H9 (cell line): ENCODE measurements around the gene NACA. TPM values are rescaled to one million over a fixed set of nuclear protein-coding genes. Genes with fewer than 3 reads are reported as not detected.

ENCODE experiments used
- DNase-seq: peaks from one replicate; pipeline ENCODE4 v3.0.0-alpha.2; 2017
- H2AFZ ChIP-seq: one replicate; pipeline ENCODE4 v1.6.1; 2013; ENCODE audit warnings: mild to moderate bottlenecking, low read length, control low read depth, moderate library complexity
- H2AK5ac ChIP-seq: 2 replicates; pipeline ENCODE4 v1.6.1; 2013; ENCODE audit warnings: low read length, control low read depth, mixed read lengths; ENCODE audit not compliant: insufficient read length
- H2BK120ac ChIP-seq: one replicate; pipeline ENCODE4 v1.6.1; 2013; ENCODE audit warnings: low read depth, mild to moderate bottlenecking, low read length, control low read depth, inconsistent platforms; ENCODE audit not compliant: poor library complexity, severe bottlenecking
- H2BK12ac ChIP-seq: 2 replicates; pipeline ENCODE4 v1.6.1; 2013; ENCODE audit warnings: low read length, control low read depth, mixed read lengths, low read depth; ENCODE audit not compliant: insufficient read length
- H2BK15ac ChIP-seq: 2 replicates; pipeline ENCODE4 v1.6.1; 2013; ENCODE audit warnings: low read depth, low read length, control low read depth
- H2BK20ac ChIP-seq: one replicate; pipeline ENCODE4 v1.6.1; 2013; ENCODE audit warnings: low read depth, mild to moderate bottlenecking, low read length, control low read depth, inconsistent platforms; ENCODE audit not compliant: poor library complexity, severe bottlenecking
- H2BK5ac ChIP-seq: 2 replicates; pipeline ENCODE4 v1.6.1; 2013; ENCODE audit warnings: low read length, control low read depth, mixed read lengths; ENCODE audit not compliant: insufficient read length
- H3K14ac ChIP-seq: 2 replicates; pipeline ENCODE4 v1.6.1; 2013; ENCODE audit warnings: low read length, control low read depth; ENCODE audit not compliant: insufficient read depth
- H3K18ac ChIP-seq: 2 replicates; pipeline ENCODE4 v1.6.1; 2013; ENCODE audit warnings: low read depth, mild to moderate bottlenecking, mixed read lengths, low read length, control low read depth; ENCODE audit not compliant: insufficient read length
- H3K23ac ChIP-seq: 2 replicates; pipeline ENCODE4 v1.6.1; 2013; ENCODE audit warnings: low read length, control low read depth, mixed read lengths, low read depth; ENCODE audit not compliant: insufficient read length
- H3K23me2 ChIP-seq: 2 replicates; pipeline ENCODE4 v1.6.1; 2013; ENCODE audit warnings: low read depth, mild to moderate bottlenecking, mixed read lengths, low read length, control low read depth; ENCODE audit not compliant: insufficient read length, poor library complexity, severe bottlenecking
- H3K27ac ChIP-seq: 2 replicates; pipeline ENCODE4 v1.5.1; 2013; ENCODE audit warnings: low read length, control low read depth, mixed read lengths, low read depth; ENCODE audit not compliant: insufficient read length
- H3K27me3 ChIP-seq: 2 replicates; pipeline ENCODE4 v1.6.1; 2013; ENCODE audit warnings: low read length, control low read depth, inconsistent platforms; ENCODE audit not compliant: insufficient read depth
- H3K4ac ChIP-seq: 2 replicates; pipeline ENCODE4 v1.6.1; 2013; ENCODE audit warnings: low read depth, mild to moderate bottlenecking, control low read depth, inconsistent platforms, low read length, moderate library complexity
- H3K4me1 ChIP-seq: 2 replicates; pipeline ENCODE4 v1.6.1; 2013; ENCODE audit warnings: low read length, control low read depth, inconsistent platforms; ENCODE audit not compliant: insufficient read depth
- H3K4me2 ChIP-seq: 2 replicates; pipeline ENCODE4 v1.6.1; 2013; ENCODE audit warnings: low read length, control low read depth, mixed read lengths; ENCODE audit not compliant: insufficient read length, insufficient read depth
- H3K56ac ChIP-seq: 2 replicates; pipeline ENCODE4 v1.6.1; 2013; ENCODE audit warnings: low read depth, mild to moderate bottlenecking, mixed read lengths, low read length, control low read depth; ENCODE audit not compliant: insufficient read length
- H3K79me1 ChIP-seq: 2 replicates; pipeline ENCODE4 v1.6.1; 2013; ENCODE audit warnings: low read depth, mild to moderate bottlenecking, moderate library complexity, low read length, control low read depth, inconsistent platforms; ENCODE audit not compliant: insufficient read depth, poor library complexity, severe bottlenecking
- H3K79me2 ChIP-seq: 2 replicates; pipeline ENCODE4 v1.6.1; 2013; ENCODE audit warnings: low read length, control low read depth, inconsistent platforms; ENCODE audit not compliant: insufficient read depth
- H3K9ac ChIP-seq: 2 replicates; pipeline ENCODE4 v1.6.1; 2013; ENCODE audit warnings: low read length, control low read depth, mixed read lengths; ENCODE audit not compliant: insufficient read length; ENCODE audit errors: extremely low read depth
- H3K9me3 ChIP-seq: one replicate; pipeline ENCODE4 v1.6.1; 2013; ENCODE audit warnings: low read depth, low read length, inconsistent platforms; ENCODE audit not compliant: control insufficient read depth
- H3T11ph ChIP-seq: one replicate; pipeline ENCODE4 v1.6.1; 2013; ENCODE audit warnings: mild to moderate bottlenecking, low read length, control low read depth, inconsistent platforms
- H4K20me1 ChIP-seq: one replicate; pipeline ENCODE4 v1.6.1; 2013; ENCODE audit not compliant: control insufficient read depth, insufficient read length, insufficient read depth
- H4K5ac ChIP-seq: 2 replicates; pipeline ENCODE4 v1.6.1; 2013; ENCODE audit warnings: low read depth, mild to moderate bottlenecking, mixed read lengths, low read length, control low read depth; ENCODE audit not compliant: insufficient read length
- H4K8ac ChIP-seq: replicated peaks from 2 replicates; pipeline ENCODE4 v1.6.1; 2013; ENCODE audit warnings: low read length, control low read depth, mixed read lengths, low read depth; ENCODE audit not compliant: insufficient read length
- H4K91ac ChIP-seq: 2 replicates; pipeline ENCODE4 v1.6.1; 2013; ENCODE audit warnings: low read depth, mild to moderate bottlenecking, moderate library complexity, mixed read lengths, low read length, control low read depth; ENCODE audit not compliant: insufficient read length
- H3K27ac Mint-ChIP-seq, 3 experiments: 2 replicates in 2 of 3; 3 replicates in 1 of 3; pipeline ENCODE4 v1.8.0; 2020 to 2021; ENCODE audit warnings: mixed read lengths in 3 of 3, mild to moderate bottlenecking in 1 of 3, moderate library complexity in 1 of 3
- H3K27me3 Mint-ChIP-seq: 2 replicates; pipeline ENCODE4 v1.8.0; 2021; ENCODE audit warnings: low read depth, mild to moderate bottlenecking, moderate library complexity, mixed read lengths
- H3K36me3 Mint-ChIP-seq, 3 experiments: 2 replicates in 2 of 3; 3 replicates in 1 of 3; pipeline ENCODE4 v1.8.0; 2020 to 2021; ENCODE audit warnings: low read depth in 3 of 3, mixed read lengths in 3 of 3; ENCODE audit not compliant: insufficient read depth in 1 of 3
- H3K4me1 Mint-ChIP-seq, 2 experiments: 2 replicates each; pipeline ENCODE4 v1.8.0; 2020; ENCODE audit warnings: mixed read lengths in 2 of 2
- H3K4me3 Mint-ChIP-seq, 2 experiments: 2 replicates in 1 of 2; 3 replicates in 1 of 2; pipeline ENCODE4 v1.8.0; 2020 to 2021; ENCODE audit warnings: mild to moderate bottlenecking in 2 of 2, mixed read lengths in 2 of 2, moderate library complexity in 1 of 2
- H3K9me3 Mint-ChIP-seq, 2 experiments: 2 replicates in 1 of 2; 3 replicates in 1 of 2; pipeline ENCODE4 v1.8.0; 2020; ENCODE audit warnings: mild to moderate bottlenecking in 2 of 2, mixed read lengths in 2 of 2, moderate library complexity in 1 of 2
- WGBS: extraction: QIAGEN DNeasy Blood & Tissue Kit; methylation state at CpG from one replicate; pipeline ENCODE4 v1.1.7; 2013; ENCODE audit warnings: missing lambda C conversion rate, low lambda C conversion rate, mixed read lengths; ENCODE audit not compliant: insufficient read length; ENCODE audit errors: extremely low coverage; 5-methylcytosine and 5-hydroxymethylcytosine counted together
- total RNA-seq: library from RNA; stranded (reverse); gene quantifications from 2 replicates; pipeline ENCODE4 v1.2.1, GENCODE V29; 2021
- TF ChIP-seq, protein P1 (sequence below): fragments of 200-600 bp; sonication (generic); conservative IDR thresholded peaks from 3 replicates; pipeline ENCODE4 v1.8.0; 2021; ENCODE audit warnings: antibody characterized with exemption, mild to moderate bottlenecking

The NACA gene
- total RNA-seq, 1 experiment from 2014 or later: 1,204 TPM

DNA sequence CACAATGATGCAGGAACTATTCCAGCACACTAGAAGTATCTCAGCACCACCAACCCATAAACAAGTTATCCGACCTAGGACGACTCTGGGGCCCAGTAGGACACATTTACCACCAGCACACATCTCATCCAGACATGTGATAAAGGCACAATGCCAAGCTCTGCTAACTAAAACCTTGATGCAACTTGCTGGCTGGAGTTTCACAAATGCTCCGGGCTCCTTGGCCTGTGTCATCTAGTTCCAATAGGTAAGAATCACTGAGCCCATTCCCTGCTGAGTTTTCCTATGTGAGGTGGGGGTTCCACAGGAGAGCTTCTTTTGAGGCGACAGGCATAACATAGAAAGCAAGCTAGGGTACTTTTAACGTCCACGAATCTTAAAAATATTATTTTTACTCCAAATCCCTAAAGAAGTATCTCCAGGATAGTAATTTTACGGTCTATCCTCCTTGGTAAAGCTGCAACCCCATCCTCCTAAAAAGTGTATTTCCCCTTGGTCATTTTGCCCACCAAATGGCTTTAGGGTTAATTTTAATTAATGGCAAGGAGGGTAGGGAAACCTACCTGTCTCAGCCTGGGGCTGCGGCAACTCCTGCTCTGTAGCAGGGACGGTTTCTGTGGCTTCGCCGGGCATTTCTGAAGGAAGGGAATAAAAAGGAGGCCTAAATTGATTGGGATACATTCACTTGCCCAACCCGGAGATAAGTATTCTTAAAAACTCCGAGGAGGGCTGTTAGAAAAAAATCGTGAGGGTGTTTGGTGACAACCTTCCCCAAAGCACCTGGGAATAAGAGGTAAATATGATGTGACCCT is 1.0 kb downstream of the NACA start:
- H3K4me3 Mint-ChIP-seq: peak overlapping the region; percentile 99 to 100
- H3K4me1 Mint-ChIP-seq: peaks cover 52 to 57% of the 10 kb centered on the region in 2 experiments
- H3K9me3 Mint-ChIP-seq: no peaks in the 10 kb centered on the region
- no peak overlapping the region for H2AFZ ChIP-seq
- peak overlapping the region; percentile 0; the same call in 1 of the 2 replicates for H3K4ac ChIP-seq
- peaks cover 10% of the 10 kb centered on the region for H3K4me1 ChIP-seq
- H3K79me1 ChIP-seq: peaks cover 11% of the 10 kb centered on the region
- no peak overlapping the region for H2BK12ac ChIP-seq
- H2BK15ac ChIP-seq: no peak overlapping the region
- peak overlapping the region; percentile 93 for H3K9ac ChIP-seq
- H3K4me2 ChIP-seq: peak overlapping the region; percentile 82
- H3K27ac ChIP-seq: peak overlapping the region; percentile 50
- TF ChIP-seq, protein P1, sequence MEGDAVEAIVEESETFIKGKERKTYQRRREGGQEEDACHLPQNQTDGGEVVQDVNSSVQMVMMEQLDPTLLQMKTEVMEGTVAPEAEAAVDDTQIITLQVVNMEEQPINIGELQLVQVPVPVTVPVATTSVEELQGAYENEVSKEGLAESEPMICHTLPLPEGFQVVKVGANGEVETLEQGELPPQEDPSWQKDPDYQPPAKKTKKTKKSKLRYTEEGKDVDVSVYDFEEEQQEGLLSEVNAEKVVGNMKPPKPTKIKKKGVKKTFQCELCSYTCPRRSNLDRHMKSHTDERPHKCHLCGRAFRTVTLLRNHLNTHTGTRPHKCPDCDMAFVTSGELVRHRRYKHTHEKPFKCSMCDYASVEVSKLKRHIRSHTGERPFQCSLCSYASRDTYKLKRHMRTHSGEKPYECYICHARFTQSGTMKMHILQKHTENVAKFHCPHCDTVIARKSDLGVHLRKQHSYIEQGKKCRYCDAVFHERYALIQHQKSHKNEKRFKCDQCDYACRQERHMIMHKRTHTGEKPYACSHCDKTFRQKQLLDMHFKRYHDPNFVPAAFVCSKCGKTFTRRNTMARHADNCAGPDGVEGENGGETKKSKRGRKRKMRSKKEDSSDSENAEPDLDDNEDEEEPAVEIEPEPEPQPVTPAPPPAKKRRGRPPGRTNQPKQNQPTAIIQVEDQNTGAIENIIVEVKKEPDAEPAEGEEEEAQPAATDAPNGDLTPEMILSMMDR: no peak
- H3K23me2 ChIP-seq: peaks cover 10% of the 10 kb centered on the region
- H4K8ac ChIP-seq: peak overlapping the region; percentile 18
- no peak overlapping the region for H2BK5ac ChIP-seq
- no peaks in the 10 kb centered on the region for H4K20me1 ChIP-seq
- H3K9me3 ChIP-seq: no peaks in the 10 kb centered on the region
- DNase-seq: no peak
- peak overlapping the region; percentile 48 for H4K91ac ChIP-seq
- H4K5ac ChIP-seq: peak overlapping the region; percentile 77
- H2BK20ac ChIP-seq: no peak overlapping the region
- peaks cover 52 to 79% (median 69%) of the 10 kb centered on the region in 3 experiments for H3K36me3 Mint-ChIP-seq
- H3K14ac ChIP-seq: peak overlapping the region; percentile 77; the same call in 1 of the 2 replicates
- H3T11ph ChIP-seq: no peak overlapping the region
- peak overlapping the region; percentile 25 for H3K56ac ChIP-seq
- peaks cover 52% of the 10 kb centered on the region; the same call in 1 of the 2 replicates for H3K79me2 ChIP-seq
- peak overlapping the region; percentile 10 for H2AK5ac ChIP-seq
- H3K18ac ChIP-seq: peak overlapping the region; percentile 81
- no peaks in the 10 kb centered on the region for H3K27me3 Mint-ChIP-seq
- no peak overlapping the region for H2BK120ac ChIP-seq
- peak overlapping the region; percentile 100 for H3K27ac Mint-ChIP-seq
- WGBS: no CpG with 5 or more reads among the region's 14 CpGs
- no peak overlapping the region for H3K23ac ChIP-seq
- H3K27me3 ChIP-seq: no peaks in the 10 kb centered on the region
